K562 (cell line): ENCODE measurements around the gene KAZN. TPM values are rescaled to one million over a fixed set of nuclear protein-coding genes. Genes with fewer than 3 reads are reported as not detected.

Source experiments
- ARHGAP35 ChIP-seq: fragments of 450-650 bp; IDR thresholded peaks from 2 replicates; pipeline ENCODE4 v1.6.1; 2018; ENCODE audit not compliant: partially characterized antibody
- BMI1 ChIP-seq: fragments of 150-350 bp; IDR thresholded peaks from 2 replicates; pipeline ENCODE4 v1.6.1; 2014; ENCODE audit warnings: low read length
- CEBPB ChIP-seq: fragments of 450-650 bp; IDR thresholded peaks from 2 replicates; pipeline ENCODE4 v1.6.1; 2016; ENCODE audit warnings: missing genetic modification characterization, missing compliant biosample characterization
- CREM ChIP-seq: IDR thresholded peaks from 2 replicates; pipeline ENCODE4 v1.6.1; 2014; ENCODE audit warnings: antibody characterized with exemption, low read depth
- FOS ChIP-seq: IDR thresholded peaks from 3 replicates; pipeline ENCODE4 v1.6.1; 2011; ENCODE audit not compliant: insufficient read length; ENCODE audit errors: extremely low read depth
- L3MBTL2 ChIP-seq: fragments of 450-650 bp; IDR thresholded peaks from 2 replicates; pipeline ENCODE4 v1.6.1; 2016; ENCODE audit warnings: mild to moderate bottlenecking, moderate library complexity
- POU5F1 ChIP-seq: fragments of 150-350 bp; IDR thresholded peaks from 2 replicates; pipeline ENCODE4 v1.6.1; 2014; ENCODE audit warnings: borderline replicate concordance, low read length, low read depth, mild to moderate bottlenecking; ENCODE audit not compliant: partially characterized antibody
- RAD51 ChIP-seq: fragments of 450-650 bp; IDR thresholded peaks from 2 replicates; pipeline ENCODE4 v1.7.1; 2016; ENCODE audit warnings: low read depth, mild to moderate bottlenecking, borderline replicate concordance
- TOE1 ChIP-seq, 2 experiments: fragments of 450-650 bp in 1 of 2; sonication (generic) in 1 of 2; formaldehyde crosslinking in 1 of 2; IDR thresholded peaks; 2 replicates each; pipeline versions ENCODE4 v1.7.1 to v1.8.0; 2016 to 2022; ENCODE audit warnings: borderline replicate concordance in 2 of 2, mild to moderate bottlenecking in 2 of 2, antibody characterized with exemption in 1 of 2, inconsistent platforms in 1 of 2, low read depth in 1 of 2, missing genetic modification reagents in 1 of 2, moderate library complexity in 1 of 2
- ZFP1 ChIP-seq: fragments of 450-650 bp; formaldehyde crosslinking; IDR thresholded peaks from 2 replicates; pipeline ENCODE4 v1.4.0; 2020; ENCODE audit warnings: mild to moderate bottlenecking, mixed read lengths
- ZFX ChIP-seq: sonication (generic); formaldehyde crosslinking; IDR thresholded peaks from 2 replicates; pipeline ENCODE4 v1.8.0; 2022; ENCODE audit warnings: mild to moderate bottlenecking, missing genetic modification reagents, moderate library complexity
- polyA plus RNA-seq, 8 experiments: library from polyadenylated mRNA; depleted of rRNA in 4 of 8; stranded (reverse) in 5 of 8; unstranded in 3 of 8; fragments of >200 nt; fragmentation: Nextera tagmentation in 2 of 8; fragmentation: Illumina TruSeq in 1 of 8; extraction: Ambion mirVana in 2 of 8; extraction: Trizol in 1 of 8; gene quantifications; 2 replicates each; pipeline versions ENCODE4 v1.2.1 to v1.2.3, GENCODE V29; 2011 to 2014; ENCODE audit warnings: inconsistent platforms in 1 of 8, missing spikeins in 1 of 8
- total RNA-seq, 7 experiments: library from RNA; depleted of rRNA in 6 of 7; stranded (reverse); fragments of >200 nt in 6 of 7; fragmentation: Illumina TruSeq in 2 of 7; extraction: Trizol in 2 of 7; gene quantifications; 2 replicates each; pipeline versions ENCODE4 v1.2.1 to v1.2.3, GENCODE V29; 2011 to 2021; ENCODE audit warnings: low replicate concordance in 1 of 7
- TF ChIP-seq, protein P1 (sequence below): sonication (generic); formaldehyde crosslinking; IDR thresholded peaks from 2 replicates; pipeline ENCODE4 v1.8.0; 2022; ENCODE audit warnings: mild to moderate bottlenecking, missing genetic modification reagents
- TF ChIP-seq, protein P2 (sequence below), 2 experiments: IDR thresholded peaks; 2 replicates each; pipeline ENCODE4 v1.6.1; 2011; ENCODE audit warnings: borderline replicate concordance in 1 of 2, control low read depth in 1 of 2, low read depth in 1 of 2, low read length in 1 of 2, mild to moderate bottlenecking in 1 of 2, mixed read lengths in 1 of 2, moderate library complexity in 1 of 2; ENCODE audit not compliant: insufficient read depth in 1 of 2, insufficient read length in 1 of 2, poor library complexity in 1 of 2, severe bottlenecking in 1 of 2; ENCODE audit errors: extremely low read depth in 1 of 2
- TF ChIP-seq, protein P3 (sequence below): IDR thresholded peaks from 2 replicates; pipeline ENCODE4 v1.6.1; 2014; ENCODE audit warnings: antibody characterized with exemption
- TF ChIP-seq, protein P4 (sequence below): fragments of 450-650 bp; formaldehyde crosslinking; IDR thresholded peaks from 2 replicates; pipeline ENCODE4 v1.4.0; 2020; ENCODE audit warnings: mild to moderate bottlenecking, mixed read lengths

The KAZN gene
- total and polyA plus RNA-seq, 9 of the 15 experiments (the other 6 are each of a cell fraction or from before 2014, with no cell fraction given): 2.1 to 21.6 (median 5.4) TPM

DNA sequence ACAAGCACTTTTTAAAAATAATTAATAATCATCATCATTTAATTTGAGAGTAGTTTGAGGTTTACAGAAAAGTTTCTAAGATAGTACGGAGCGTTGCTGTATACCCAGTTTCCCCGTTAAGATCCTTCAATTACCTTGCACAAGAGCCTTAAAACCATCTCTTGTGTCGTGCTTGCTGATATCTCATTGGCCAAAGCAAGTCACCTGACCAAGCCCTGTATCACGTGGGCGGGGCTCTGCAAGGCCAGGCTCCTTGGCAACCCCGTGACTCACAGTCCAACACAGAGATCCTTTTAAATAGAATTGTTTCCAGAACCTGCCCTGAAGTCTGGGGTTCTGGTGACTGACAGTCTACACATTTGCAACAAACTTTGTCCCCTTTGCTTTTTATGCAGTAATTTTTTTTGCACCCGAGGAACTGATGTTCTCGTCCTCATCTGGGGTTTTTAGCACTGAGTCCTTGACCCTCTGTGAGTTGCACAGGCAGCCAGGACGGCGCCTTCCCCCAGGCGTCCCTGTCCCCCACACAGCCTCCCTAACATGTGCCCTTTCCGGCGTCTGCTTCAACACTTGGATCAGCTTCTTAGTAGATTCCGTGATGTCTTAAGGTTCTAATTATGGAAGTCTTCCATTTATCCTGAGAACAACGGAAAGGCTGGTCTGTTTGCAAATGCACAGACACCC lies 371.8 kb downstream of the KAZN start (continued):
- TF ChIP-seq, protein P1, sequence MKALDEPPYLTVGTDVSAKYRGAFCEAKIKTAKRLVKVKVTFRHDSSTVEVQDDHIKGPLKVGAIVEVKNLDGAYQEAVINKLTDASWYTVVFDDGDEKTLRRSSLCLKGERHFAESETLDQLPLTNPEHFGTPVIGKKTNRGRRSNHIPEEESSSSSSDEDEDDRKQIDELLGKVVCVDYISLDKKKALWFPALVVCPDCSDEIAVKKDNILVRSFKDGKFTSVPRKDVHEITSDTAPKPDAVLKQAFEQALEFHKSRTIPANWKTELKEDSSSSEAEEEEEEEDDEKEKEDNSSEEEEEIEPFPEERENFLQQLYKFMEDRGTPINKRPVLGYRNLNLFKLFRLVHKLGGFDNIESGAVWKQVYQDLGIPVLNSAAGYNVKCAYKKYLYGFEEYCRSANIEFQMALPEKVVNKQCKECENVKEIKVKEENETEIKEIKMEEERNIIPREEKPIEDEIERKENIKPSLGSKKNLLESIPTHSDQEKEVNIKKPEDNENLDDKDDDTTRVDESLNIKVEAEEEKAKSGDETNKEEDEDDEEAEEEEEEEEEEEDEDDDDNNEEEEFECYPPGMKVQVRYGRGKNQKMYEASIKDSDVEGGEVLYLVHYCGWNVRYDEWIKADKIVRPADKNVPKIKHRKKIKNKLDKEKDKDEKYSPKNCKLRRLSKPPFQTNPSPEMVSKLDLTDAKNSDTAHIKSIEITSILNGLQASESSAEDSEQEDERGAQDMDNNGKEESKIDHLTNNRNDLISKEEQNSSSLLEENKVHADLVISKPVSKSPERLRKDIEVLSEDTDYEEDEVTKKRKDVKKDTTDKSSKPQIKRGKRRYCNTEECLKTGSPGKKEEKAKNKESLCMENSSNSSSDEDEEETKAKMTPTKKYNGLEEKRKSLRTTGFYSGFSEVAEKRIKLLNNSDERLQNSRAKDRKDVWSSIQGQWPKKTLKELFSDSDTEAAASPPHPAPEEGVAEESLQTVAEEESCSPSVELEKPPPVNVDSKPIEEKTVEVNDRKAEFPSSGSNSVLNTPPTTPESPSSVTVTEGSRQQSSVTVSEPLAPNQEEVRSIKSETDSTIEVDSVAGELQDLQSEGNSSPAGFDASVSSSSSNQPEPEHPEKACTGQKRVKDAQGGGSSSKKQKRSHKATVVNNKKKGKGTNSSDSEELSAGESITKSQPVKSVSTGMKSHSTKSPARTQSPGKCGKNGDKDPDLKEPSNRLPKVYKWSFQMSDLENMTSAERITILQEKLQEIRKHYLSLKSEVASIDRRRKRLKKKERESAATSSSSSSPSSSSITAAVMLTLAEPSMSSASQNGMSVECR: peak; percentile 28; the same call in 1 of the 2 replicates
- no peak for TF ChIP-seq ARHGAP35
- no peak for TF ChIP-seq ZFP1
- TF ChIP-seq POU5F1: no peak
- peak; percentile 44 for TF ChIP-seq ZFX (CRISPR knock-in tag)
- 0 out of 2 replicates have a peak, but pooled peaks have one; percentile 28 for TF ChIP-seq CREM
- TF ChIP-seq FOS: peak; percentile 94
- TF ChIP-seq CEBPB (tag): peak; percentile 87
- TF ChIP-seq, protein P2, sequence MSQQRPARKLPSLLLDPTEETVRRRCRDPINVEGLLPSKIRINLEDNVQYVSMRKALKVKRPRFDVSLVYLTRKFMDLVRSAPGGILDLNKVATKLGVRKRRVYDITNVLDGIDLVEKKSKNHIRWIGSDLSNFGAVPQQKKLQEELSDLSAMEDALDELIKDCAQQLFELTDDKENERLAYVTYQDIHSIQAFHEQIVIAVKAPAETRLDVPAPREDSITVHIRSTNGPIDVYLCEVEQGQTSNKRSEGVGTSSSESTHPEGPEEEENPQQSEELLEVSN (IDR thresholded peaks at IDR 0.05; ENCODE audit: borderline replicate concordance in 1 of 2, extremely low read depth in 1 of 2, insufficient read depth in 1 of 2, insufficient read length in 1 of 2, low read depth in 1 of 2, low read length in 1 of 2, poor library complexity in 1 of 2, severe bottlenecking in 1 of 2): peak; percentile 57 to 69
- TF ChIP-seq, protein P3, sequence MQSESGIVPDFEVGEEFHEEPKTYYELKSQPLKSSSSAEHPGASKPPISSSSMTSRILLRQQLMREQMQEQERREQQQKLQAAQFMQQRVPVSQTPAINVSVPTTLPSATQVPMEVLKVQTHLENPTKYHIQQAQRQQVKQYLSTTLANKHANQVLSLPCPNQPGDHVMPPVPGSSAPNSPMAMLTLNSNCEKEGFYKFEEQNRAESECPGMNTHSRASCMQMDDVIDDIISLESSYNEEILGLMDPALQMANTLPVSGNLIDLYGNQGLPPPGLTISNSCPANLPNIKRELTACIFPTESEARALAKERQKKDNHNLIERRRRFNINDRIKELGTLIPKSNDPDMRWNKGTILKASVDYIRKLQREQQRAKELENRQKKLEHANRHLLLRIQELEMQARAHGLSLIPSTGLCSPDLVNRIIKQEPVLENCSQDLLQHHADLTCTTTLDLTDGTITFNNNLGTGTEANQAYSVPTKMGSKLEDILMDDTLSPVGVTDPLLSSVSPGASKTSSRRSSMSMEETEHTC: 0 out of 2 replicates have a peak, but pooled peaks have one; percentile 43
- peak; percentile 96 for TF ChIP-seq TOE1 (IDR thresholded peaks at IDR 0.05; ENCODE audit: borderline replicate concordance)
- no peak for TF ChIP-seq TOE1 (CRISPR knock-in tag; IDR thresholded peaks at IDR 0.05; ENCODE audit: borderline replicate concordance, low read depth)
- TF ChIP-seq, protein P4, sequence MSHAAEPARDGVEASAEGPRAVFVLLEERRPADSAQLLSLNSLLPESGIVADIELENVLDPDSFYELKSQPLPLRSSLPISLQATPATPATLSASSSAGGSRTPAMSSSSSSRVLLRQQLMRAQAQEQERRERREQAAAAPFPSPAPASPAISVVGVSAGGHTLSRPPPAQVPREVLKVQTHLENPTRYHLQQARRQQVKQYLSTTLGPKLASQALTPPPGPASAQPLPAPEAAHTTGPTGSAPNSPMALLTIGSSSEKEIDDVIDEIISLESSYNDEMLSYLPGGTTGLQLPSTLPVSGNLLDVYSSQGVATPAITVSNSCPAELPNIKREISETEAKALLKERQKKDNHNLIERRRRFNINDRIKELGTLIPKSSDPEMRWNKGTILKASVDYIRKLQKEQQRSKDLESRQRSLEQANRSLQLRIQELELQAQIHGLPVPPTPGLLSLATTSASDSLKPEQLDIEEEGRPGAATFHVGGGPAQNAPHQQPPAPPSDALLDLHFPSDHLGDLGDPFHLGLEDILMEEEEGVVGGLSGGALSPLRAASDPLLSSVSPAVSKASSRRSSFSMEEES (CRISPR knock-in tag): peak; percentile 96
- TF ChIP-seq RAD51: peak; percentile 99
- TF ChIP-seq BMI1: 0 out of 2 replicates have a peak, but pooled peaks have one; percentile 23
- TF ChIP-seq L3MBTL2: peak; percentile 98
